HEK293 (cell line): ENCODE data around the gene PGS1.

ENCODE experiments used
- BCL11A ChIP-seq: fragments of 450-650 bp; formaldehyde crosslinking; IDR thresholded peaks from 2 replicates; pipeline ENCODE4 v1.5.1; 2016; ENCODE audit warnings: low read depth, missing biosample characterization, missing genetic modification characterization
- GLIS1 ChIP-seq: fragments of 450-650 bp; formaldehyde crosslinking; IDR thresholded peaks from 2 replicates; pipeline ENCODE4 v1.5.1; 2016; ENCODE audit warnings: missing biosample characterization, missing genetic modification characterization
- GLIS2 ChIP-seq: fragments of 450-650 bp; formaldehyde crosslinking; IDR thresholded peaks from 2 replicates; pipeline ENCODE4 v1.5.1; 2016; ENCODE audit warnings: missing biosample characterization, missing genetic modification characterization
- IKZF3 ChIP-seq: fragments of 450-650 bp; IDR thresholded peaks from 2 replicates; pipeline ENCODE4 v1.5.0; 2018; ENCODE audit warnings: missing biosample characterization, mild to moderate bottlenecking, missing genetic modification characterization, moderate library complexity
- PRDM2 ChIP-seq: fragments of 450-650 bp; formaldehyde crosslinking; IDR thresholded peaks from 2 replicates; pipeline ENCODE4 v1.5.1; 2016; ENCODE audit warnings: missing biosample characterization, missing genetic modification characterization, borderline replicate concordance
- SALL2 ChIP-seq: fragments of 450-650 bp; formaldehyde crosslinking; IDR thresholded peaks from 2 replicates; pipeline ENCODE4 v1.5.0; 2017; ENCODE audit warnings: missing biosample characterization, mild to moderate bottlenecking, missing genetic modification characterization, borderline replicate concordance
- ZBTB17 ChIP-seq: fragments of 450-650 bp; formaldehyde crosslinking; IDR thresholded peaks from 2 replicates; pipeline ENCODE4 v1.5.1; 2016; ENCODE audit warnings: missing biosample characterization, missing genetic modification characterization
- ZBTB48 ChIP-seq: fragments of 450-650 bp; formaldehyde crosslinking; IDR thresholded peaks from 2 replicates; pipeline ENCODE4 v1.5.1; 2016; ENCODE audit warnings: missing biosample characterization, missing genetic modification characterization
- ZBTB8A ChIP-seq: fragments of 450-650 bp; formaldehyde crosslinking; IDR thresholded peaks from 2 replicates; pipeline ENCODE4 v1.5.1; 2016; ENCODE audit warnings: missing biosample characterization, missing genetic modification characterization
- ZFP3 ChIP-seq: fragments of 450-650 bp; formaldehyde crosslinking; IDR thresholded peaks from 2 replicates; pipeline ENCODE4 v1.5.1; 2016; ENCODE audit warnings: low read depth, missing biosample characterization, missing genetic modification characterization
- ZFP41 ChIP-seq: fragments of 450-650 bp; formaldehyde crosslinking; IDR thresholded peaks from 2 replicates; pipeline ENCODE4 v1.5.1; 2016; ENCODE audit warnings: missing biosample characterization, missing genetic modification characterization, borderline replicate concordance
- ZIC2 ChIP-seq: fragments of 450-650 bp; formaldehyde crosslinking; IDR thresholded peaks from 2 replicates; pipeline ENCODE4 v1.5.1; 2016; ENCODE audit warnings: missing biosample characterization, missing genetic modification characterization
- ZNF146 ChIP-seq: fragments of 450-650 bp; formaldehyde crosslinking; IDR thresholded peaks from 2 replicates; pipeline ENCODE4 v1.5.1; 2016; ENCODE audit warnings: missing biosample characterization, missing genetic modification characterization
- ZNF16 ChIP-seq: fragments of 450-650 bp; formaldehyde crosslinking; IDR thresholded peaks from 2 replicates; pipeline ENCODE4 v1.5.1; 2016; ENCODE audit warnings: low read depth, missing biosample characterization, missing genetic modification characterization
- ZNF174 ChIP-seq: fragments of 450-650 bp; formaldehyde crosslinking; IDR thresholded peaks from 2 replicates; pipeline ENCODE4 v1.5.0; 2017; ENCODE audit warnings: missing biosample characterization, mild to moderate bottlenecking, missing genetic modification characterization
- ZNF18 ChIP-seq: fragments of 450-650 bp; formaldehyde crosslinking; IDR thresholded peaks from 2 replicates; pipeline ENCODE4 v1.5.1; 2016; ENCODE audit warnings: missing biosample characterization, missing genetic modification characterization
- ZNF341 ChIP-seq: fragments of 450-650 bp; formaldehyde crosslinking; IDR thresholded peaks from 2 replicates; pipeline ENCODE4; 2016; ENCODE audit warnings: low read depth, missing biosample characterization, missing genetic modification characterization
- ZNF366 ChIP-seq: fragments of 450-650 bp; formaldehyde crosslinking; conservative IDR thresholded peaks from 2 replicates; pipeline ENCODE4 v1.5.1; 2016; ENCODE audit warnings: missing biosample characterization, missing genetic modification characterization
- ZNF391 ChIP-seq: fragments of 450-650 bp; formaldehyde crosslinking; IDR thresholded peaks from 2 replicates; pipeline ENCODE4 v1.5.1; 2016; ENCODE audit warnings: low read depth, missing biosample characterization, missing genetic modification characterization, borderline replicate concordance
- ZNF423 ChIP-seq: fragments of 450-650 bp; formaldehyde crosslinking; IDR thresholded peaks from 2 replicates; pipeline ENCODE4 v1.5.1; 2016; ENCODE audit warnings: missing biosample characterization, missing genetic modification characterization
- ZNF473 ChIP-seq: fragments of 450-650 bp; formaldehyde crosslinking; IDR thresholded peaks from 2 replicates; pipeline ENCODE4 v1.5.1; 2017; ENCODE audit warnings: missing biosample characterization, missing genetic modification characterization
- ZNF521 ChIP-seq: fragments of 450-650 bp; formaldehyde crosslinking; IDR thresholded peaks from 2 replicates; pipeline ENCODE4 v1.5.1; 2017; ENCODE audit warnings: missing biosample characterization, mild to moderate bottlenecking, missing genetic modification characterization
- ZNF530 ChIP-seq: fragments of 450-650 bp; formaldehyde crosslinking; IDR thresholded peaks from 2 replicates; pipeline ENCODE4 v1.5.1; 2016; ENCODE audit warnings: low read depth, missing biosample characterization, missing genetic modification characterization
- ZNF544 ChIP-seq: fragments of 450-650 bp; formaldehyde crosslinking; IDR thresholded peaks from 2 replicates; pipeline ENCODE4 v1.5.0; 2017; ENCODE audit warnings: missing biosample characterization, missing genetic modification characterization
- ZNF580 ChIP-seq: fragments of 450-650 bp; formaldehyde crosslinking; IDR thresholded peaks from 2 replicates; pipeline ENCODE4 v1.5.1; 2016; ENCODE audit warnings: missing biosample characterization, missing genetic modification characterization
- ZNF610 ChIP-seq: fragments of 450-650 bp; formaldehyde crosslinking; IDR thresholded peaks from 2 replicates; pipeline ENCODE4 v1.5.1; 2016; ENCODE audit warnings: missing biosample characterization, missing genetic modification characterization, borderline replicate concordance
- ZNF626 ChIP-seq: fragments of 450-650 bp; sonication (Bioruptor Pico); formaldehyde crosslinking; IDR thresholded peaks from 2 replicates; pipeline ENCODE4 v1.5.1; 2018; ENCODE audit warnings: missing biosample characterization, missing genetic modification characterization, inconsistent platforms
- ZNF677 ChIP-seq: fragments of 450-650 bp; IDR thresholded peaks from 2 replicates; pipeline ENCODE4 v1.5.0; 2018; ENCODE audit warnings: missing biosample characterization, mild to moderate bottlenecking, missing genetic modification characterization, moderate library complexity
- ZNF777 ChIP-seq: fragments of 450-650 bp; formaldehyde crosslinking; IDR thresholded peaks from 2 replicates; pipeline ENCODE4 v1.5.1; 2017; ENCODE audit warnings: missing biosample characterization, missing genetic modification characterization, borderline replicate concordance
- TF ChIP-seq, protein P1 (sequence below): fragments of 450-650 bp; formaldehyde crosslinking; IDR thresholded peaks from 2 replicates; pipeline ENCODE4; 2016; ENCODE audit warnings: missing biosample characterization, missing genetic modification characterization
- TF ChIP-seq, protein P2 (sequence below): fragments of 450-650 bp; formaldehyde crosslinking; IDR thresholded peaks from 2 replicates; pipeline ENCODE4 v1.5.1; 2017; ENCODE audit warnings: missing biosample characterization, missing genetic modification characterization

The PGS1 gene

DNA sequence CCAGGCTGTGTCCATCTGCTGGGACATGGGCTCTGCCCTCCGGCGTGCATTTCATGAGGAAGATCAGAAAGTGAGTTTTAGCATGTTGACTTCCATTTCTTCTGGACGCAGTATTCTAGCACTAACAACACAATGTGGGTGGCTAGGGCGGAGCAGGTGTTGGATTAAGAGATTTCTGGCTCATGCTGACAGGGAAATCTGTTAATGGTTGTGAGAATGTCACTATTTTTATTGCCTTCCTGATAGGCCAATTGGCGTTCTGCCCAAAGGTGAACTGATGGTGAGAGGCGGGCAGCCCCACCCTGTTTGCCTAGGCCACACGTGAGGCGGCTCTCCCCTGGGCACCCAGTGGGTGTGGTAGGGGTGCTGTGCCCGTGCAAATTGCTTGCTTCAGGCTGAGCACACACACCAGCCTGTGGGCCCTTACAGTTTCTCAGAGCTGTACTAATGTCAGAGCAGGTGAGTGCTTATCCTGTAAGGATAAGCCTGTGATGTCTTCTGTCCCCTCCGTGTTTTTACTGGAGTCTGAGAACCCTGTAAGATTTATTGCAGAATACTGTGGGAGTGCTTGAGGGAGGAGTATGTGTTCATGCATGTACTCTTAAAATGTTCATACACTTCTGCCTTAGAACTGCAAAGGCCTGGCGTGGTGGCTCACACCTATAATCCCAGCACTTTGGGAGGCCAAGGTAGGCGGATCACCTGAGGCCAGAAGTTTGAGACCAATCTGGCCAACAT, 30.9 kb downstream of the PGS1 start (continued):
- TF ChIP-seq, protein P1, sequence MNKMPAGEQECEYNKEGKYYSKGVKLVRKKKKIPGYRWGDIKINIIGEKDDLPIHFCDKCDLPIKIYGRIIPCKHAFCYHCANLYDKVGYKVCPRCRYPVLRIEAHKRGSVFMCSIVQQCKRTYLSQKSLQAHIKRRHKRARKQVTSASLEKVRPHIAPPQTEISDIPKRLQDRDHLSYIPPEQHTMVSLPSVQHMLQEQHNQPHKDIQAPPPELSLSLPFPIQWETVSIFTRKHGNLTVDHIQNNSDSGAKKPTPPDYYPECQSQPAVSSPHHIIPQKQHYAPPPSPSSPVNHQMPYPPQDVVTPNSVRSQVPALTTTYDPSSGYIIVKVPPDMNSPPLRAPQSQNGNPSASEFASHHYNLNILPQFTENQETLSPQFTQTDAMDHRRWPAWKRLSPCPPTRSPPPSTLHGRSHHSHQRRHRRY (tag by site-specific recombination) = no peak
- TF ChIP-seq ZNF544 (tag by site-specific recombination) (no peak), ZFP3 (no peak), SALL2 (no peak), ZNF473 (tag by site-specific recombination) (no peak), ZNF174 (tag by site-specific recombination) (no peak), PRDM2 (tag by site-specific recombination) (no peak), ZNF16 (tag by site-specific recombination) (no peak), ZNF341 (no peak), ZBTB8A (tag by site-specific recombination) (peak; percentile 38), ZNF610 (tag by site-specific recombination) (no peak), ZFP41 (no peak), ZBTB17 (tag by site-specific recombination) (no peak), ZNF366 (peak; percentile 36; the same call in 1 of the 2 replicates), ZBTB48 (tag by site-specific recombination) (no peak), ZNF521 (no peak), ZNF423 (tag by site-specific recombination) (peak; percentile 88), ZNF677 (tag by site-specific recombination) (no peak), ZNF146 (tag by site-specific recombination) (no peak), ZNF391 (no peak), ZNF18 (tag by site-specific recombination) (no peak), GLIS2 (tag by site-specific recombination) (peak; percentile 50), GLIS1 (tag by site-specific recombination) (peak; percentile 56), IKZF3 (tag by site-specific recombination) (no peak), ZNF580 (no peak), ZNF530 (tag by site-specific recombination) (no peak), ZNF626 (tag by site-specific recombination) (no peak), ZNF777 (no peak), BCL11A (tag by site-specific recombination) (no peak), ZIC2 (tag by site-specific recombination) (peak; percentile 92)
- TF ChIP-seq, protein P2, sequence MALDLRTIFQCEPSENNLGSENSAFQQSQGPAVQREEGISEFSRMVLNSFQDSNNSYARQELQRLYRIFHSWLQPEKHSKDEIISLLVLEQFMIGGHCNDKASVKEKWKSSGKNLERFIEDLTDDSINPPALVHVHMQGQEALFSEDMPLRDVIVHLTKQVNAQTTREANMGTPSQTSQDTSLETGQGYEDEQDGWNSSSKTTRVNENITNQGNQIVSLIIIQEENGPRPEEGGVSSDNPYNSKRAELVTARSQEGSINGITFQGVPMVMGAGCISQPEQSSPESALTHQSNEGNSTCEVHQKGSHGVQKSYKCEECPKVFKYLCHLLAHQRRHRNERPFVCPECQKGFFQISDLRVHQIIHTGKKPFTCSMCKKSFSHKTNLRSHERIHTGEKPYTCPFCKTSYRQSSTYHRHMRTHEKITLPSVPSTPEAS (tag by site-specific recombination) = no peak
